ENCODE measurements around the gene LAMA2. TPM values are rescaled to one million over a fixed set of nuclear protein-coding genes. Genes with fewer than 3 reads are reported as not detected.

Gene LAMA2
- polyA plus RNA-seq, 3 donors = not detected

GRCh38 chr6:129516005-129516404, 633.1 kb downstream of the LAMA2 start:
- no peaks in the 10 kb centered on the region for H3K79me2 ChIP-seq (ENCODE audit: insufficient read depth, low read length)
- WGBS (ENCODE audit: insufficient coverage) = no CpG with 5 or more reads among the region's 3 CpGs
- H3K27me3 Mint-ChIP-seq (ENCODE audit: low read depth in 3 of 3) = peaks cover 0 to 2% (median under 1%) of the 10 kb centered on the region in 3 donors
- H3K36me3 ChIP-seq (replicated peaks in 1 of 2; ENCODE audit: control insufficient read depth in 1 of 2, insufficient read depth in 2 of 2, low read length in 2 of 2) = no peaks in the 10 kb centered on the region
- H3K9me3 Mint-ChIP-seq = no peaks in the 10 kb centered on the region
- no peaks in the 10 kb centered on the region for H4K20me1 ChIP-seq (ENCODE audit: insufficient read depth, low read length)
- H3K4me1 ChIP-seq (ENCODE audit: control insufficient read depth in 1 of 2, insufficient read depth in 2 of 2, low read length in 2 of 2) = peaks cover 0 to 3% of the 10 kb centered on the region in 2 donors
- DNase-seq = no peak
- intact Hi-C loops (cut with micrococcal nuclease) = no loop called here
- peaks cover 3% of the 10 kb centered on the region for H3K4me1 Mint-ChIP-seq
- no peak overlapping the region for H3K27ac Mint-ChIP-seq
- no peak for TF ChIP-seq CTCF (IDR thresholded peaks at IDR 0.05)
- no peak overlapping the region for H3K4me3 ChIP-seq (replicated peaks in 1 of 3; ENCODE audit: low read depth in 2 of 3, low read length in 3 of 3)
- no peak overlapping the region for H3K9ac ChIP-seq (ENCODE audit: insufficient read depth, low read length, poor library complexity, severe bottlenecking)
- H3K4me3 Mint-ChIP-seq = no peak overlapping the region
- no peaks in the 10 kb centered on the region for H3K27me3 ChIP-seq (ENCODE audit: control insufficient read depth in 2 of 2, insufficient read depth in 2 of 2, low read length in 2 of 2)
- H3K4me2 ChIP-seq (replicated peaks; ENCODE audit: extremely low read depth, low read length, poor library complexity, severe bottlenecking) = no peak overlapping the region
- H3K9me3 ChIP-seq (replicated peaks in 1 of 2; ENCODE audit: control insufficient read depth in 1 of 2, insufficient read depth in 1 of 2, low read length in 2 of 2) = no peaks in the 10 kb centered on the region
- H2AFZ ChIP-seq (ENCODE audit: insufficient read depth, low read depth, low read length, poor library complexity, severe bottlenecking) = no peak overlapping the region
- H3K36me3 Mint-ChIP-seq = no peaks in the 10 kb centered on the region
- no peak overlapping the region for H3K27ac ChIP-seq (ENCODE audit: low read depth in 1 of 2, low read length in 2 of 2)

- no peaks in the 10 kb centered on the region for H3K27me3 Mint-ChIP-seq (ENCODE audit: low read depth in 3 of 3)
- H3K9me3 Mint-ChIP-seq = no peaks in the 10 kb centered on the region
- intact Hi-C loops (cut with micrococcal nuclease) = no loop called here
- no peak overlapping the region for H3K27ac Mint-ChIP-seq
- Histone ChIP-seq H4K20me1 (ENCODE audit: insufficient read depth, low read length) (no peaks in the 10 kb centered on the region), H2AFZ (ENCODE audit: insufficient read depth, low read depth, low read length, poor library complexity, severe bottlenecking) (no peak overlapping the region), H3K79me2 (ENCODE audit: insufficient read depth, low read length) (no peaks in the 10 kb centered on the region), H3K36me3 (replicated peaks in 1 of 2; ENCODE audit: control insufficient read depth in 1 of 2, insufficient read depth in 2 of 2, low read length in 2 of 2) (no peaks in the 10 kb centered on the region), H3K9ac (ENCODE audit: insufficient read depth, low read length, poor library complexity, severe bottlenecking) (no peak overlapping the region), H3K4me1 (ENCODE audit: control insufficient read depth in 1 of 2, insufficient read depth in 2 of 2, low read length in 2 of 2) (no peaks in the 10 kb centered on the region), H3K27ac (ENCODE audit: low read depth in 1 of 2, low read length in 2 of 2) (no peak overlapping the region), H3K4me2 (replicated peaks; ENCODE audit: extremely low read depth, low read length, poor library complexity, severe bottlenecking) (no peak overlapping the region), H3K27me3 (ENCODE audit: control insufficient read depth in 2 of 2, insufficient read depth in 2 of 2, low read length in 2 of 2) (no peaks in the 10 kb centered on the region), H3K4me3 (replicated peaks in 1 of 3; ENCODE audit: low read depth in 2 of 3, low read length in 3 of 3) (no peak overlapping the region), H3K9me3 (replicated peaks in 1 of 2; ENCODE audit: control insufficient read depth in 1 of 2, insufficient read depth in 1 of 2, low read length in 2 of 2) (no peaks in the 10 kb centered on the region)
- no CpG with 5 or more reads among the region's 1 CpG for WGBS (ENCODE audit: insufficient coverage)
- no peaks in the 10 kb centered on the region for H3K4me1 Mint-ChIP-seq
- no peaks in the 10 kb centered on the region for H3K36me3 Mint-ChIP-seq
- no peak for TF ChIP-seq CTCF (IDR thresholded peaks at IDR 0.05)
- DNase-seq = no peak
- no peak overlapping the region for H3K4me3 Mint-ChIP-seq
These were observed 633.8 kb downstream of the LAMA2 start for GRCh38 chr6:129516787-129517186.
